Right cardiac atrium (tissue), 5 donors: Measurements from ENCODE around the gene RNF8. TPM values are rescaled to one million over a fixed set of nuclear protein-coding genes. Genes with fewer than 3 reads are reported as not detected.
"Not testable (repeated sequence)": the region's sequence is repeated elsewhere in the genome, so short reads cannot be mapped to it uniquely, and the experiment has no call there.

ENCODE experiments used
- ATAC-seq, 2 donors: fragments of 200-7000 bp; cut with Tn5 transposase; one replicate each; pipeline versions ENCODE4 v1.8.0 to v1.9.1; 2020; ENCODE audit warnings: moderate library complexity in 2 of 2, mild to moderate bottlenecking in 1 of 2
- DNase-seq, 3 donors: peaks; one replicate each; pipeline ENCODE4 v3.0.0-alpha.2; 2020
- H3K27ac ChIP-seq: one replicate; pipeline ENCODE4 v1.5.1; 2013; ENCODE audit warnings: mild to moderate bottlenecking, low read length, control low read depth, moderate library complexity
- H3K27me3 ChIP-seq: one replicate; pipeline ENCODE4 v1.6.1; 2013; ENCODE audit not compliant: control insufficient read depth, insufficient read depth
- H3K4me1 ChIP-seq: one replicate; pipeline ENCODE4 v1.6.1; 2013; ENCODE audit warnings: low read length; ENCODE audit not compliant: control insufficient read depth, insufficient read depth
- H3K4me3 ChIP-seq: one replicate; pipeline ENCODE4 v1.5.1; 2013; ENCODE audit warnings: low read length, control low read depth
- H3K9me3 ChIP-seq: one replicate; pipeline ENCODE4 v1.6.1; 2013; ENCODE audit warnings: low read length; ENCODE audit not compliant: control insufficient read depth
- WGBS: extraction: QIAGEN DNeasy Blood & Tissue Kit; methylation state at CpG from one replicate; pipeline ENCODE4 v1.1.7; 2013; 5-methylcytosine and 5-hydroxymethylcytosine counted together
- intact Hi-C, 4 donors: fragments of 100-400 bp; cut with DNase I; formaldehyde crosslinking; loops; one replicate each; pipeline versions ENCODE4 v1.11.0 to v1.14.0; 2022 to 2023
- polyA plus RNA-seq: library from polyadenylated mRNA; stranded (reverse); fragments of 200-250 nt; gene quantifications from one replicate; pipeline ENCODE4 v1.2.3, GENCODE V29; 2013
- total RNA-seq, 4 donors: library from RNA; stranded (reverse); fragmentation: NEBNext Ultra II Directional; extraction: Animal tissue kit (Norgen Biotek cat#: 25700); gene quantifications; one replicate each; pipeline ENCODE4 v1.2.1, GENCODE V29; 2021
- donor health status: healthy with polysubstance abuse.
- donor health status: DM: no; HTN: yes; CAD: no.
- donor health status: DM: no; HTN: no; CAD: no.
- donor health status: DM: no; HTN: yes; CAD: no; lungs with severe emphysema.
- donor health status: DM: yes; HTN: yes; CAD: no.

Gene RNF8
- total and polyA plus RNA-seq, 5 donors, result 15.7 to 22.9 (median 21.7) TPM

DNA sequence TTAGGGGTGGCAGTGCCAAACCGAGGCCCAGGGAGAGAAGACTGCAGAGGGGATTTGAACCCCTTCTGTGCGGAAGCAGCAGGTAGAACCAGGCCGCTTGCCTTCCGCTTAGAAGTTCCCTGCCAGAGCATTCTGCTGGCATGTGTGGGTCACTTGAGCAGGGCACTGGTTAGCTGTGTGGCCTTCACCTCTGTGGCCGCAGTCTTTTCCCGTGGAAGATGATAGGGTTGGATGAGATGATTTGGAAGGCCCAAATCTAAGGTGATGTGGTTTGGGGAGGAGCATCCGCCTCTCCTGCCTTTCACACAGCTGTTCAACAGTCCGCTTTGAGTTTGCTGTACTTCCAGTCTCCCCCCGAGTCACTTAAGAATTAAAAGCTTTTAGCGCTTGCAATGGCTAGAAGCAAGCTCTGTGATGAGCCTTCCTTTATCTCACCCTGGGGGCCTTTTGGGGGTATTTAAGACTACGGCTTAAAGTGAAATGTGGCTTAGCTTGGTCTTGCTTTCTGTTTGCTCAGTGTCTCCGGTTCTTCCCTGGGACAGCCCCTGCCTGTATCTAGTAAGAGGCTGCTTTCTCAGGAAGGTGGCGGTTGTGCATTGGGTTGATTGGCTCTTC is 80.0 kb downstream of the RNF8 start:
- peak in 1 of 2 donors; percentile 9 for ATAC-seq
- DNase-seq, result no peak
- peak overlapping the region; percentile 82 for H3K27ac ChIP-seq
- H3K4me1 ChIP-seq, result peaks cover 5% of the 10 kb centered on the region
- H3K9me3 ChIP-seq, result no peaks in the 10 kb centered on the region
- no peaks in the 10 kb centered on the region for H3K27me3 ChIP-seq
- intact Hi-C loops, result no loop called here
- peak overlapping the region; percentile 67 for H3K4me3 ChIP-seq
- WGBS, result 6% methylated on average over 13 of the region's 13 CpGs

DNA sequence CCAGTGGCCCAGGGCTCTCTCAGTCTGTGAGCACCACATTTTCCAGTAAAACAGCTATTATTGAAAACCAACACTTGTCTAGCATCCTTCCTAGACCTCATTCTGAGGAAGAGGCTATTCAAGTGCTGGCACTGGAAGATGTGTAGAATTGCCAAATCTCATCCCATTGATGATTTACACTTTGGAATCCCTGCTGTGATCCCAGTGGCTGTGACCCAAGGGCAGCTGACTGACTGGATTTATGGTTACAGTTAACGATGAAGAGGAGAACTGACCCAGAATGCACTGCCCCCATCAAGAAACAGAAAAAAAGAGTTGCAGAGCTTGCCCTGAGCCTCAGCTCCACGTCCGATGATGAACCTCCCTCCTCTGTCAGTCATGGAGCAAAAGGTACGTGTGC is 81.6 kb downstream of the RNF8 start:
- no peaks in the 10 kb centered on the region for H3K9me3 ChIP-seq
- intact Hi-C loops, result no loop called here
- peaks cover 5% of the 10 kb centered on the region for H3K4me1 ChIP-seq
- WGBS, result 73% methylated on average over 4 of the region's 4 CpGs
- DNase-seq (no peak), ATAC-seq (no peak)
- no peak overlapping the region for H3K4me3 ChIP-seq
- no peaks in the 10 kb centered on the region for H3K27me3 ChIP-seq
- H3K27ac ChIP-seq, result no peak overlapping the region

DNA sequence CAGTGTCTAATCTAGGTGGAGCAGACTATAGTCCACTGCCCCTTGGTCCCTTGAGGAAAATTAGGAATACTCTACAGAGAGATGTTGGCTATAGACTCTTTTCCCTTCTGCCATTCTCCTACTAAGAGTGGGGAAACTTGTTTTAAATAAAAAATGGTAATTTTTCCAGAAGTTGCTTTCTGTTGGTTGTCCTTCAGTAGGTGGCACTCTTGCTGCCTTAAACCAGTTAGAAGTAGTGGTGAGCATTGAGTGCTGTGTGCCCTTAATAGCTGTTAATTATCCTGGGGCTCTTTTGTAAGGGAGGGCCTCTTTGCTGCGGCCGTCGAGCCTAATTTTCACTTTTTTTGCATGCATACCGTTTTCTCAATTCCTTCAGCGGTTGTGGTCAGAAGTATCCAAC is 82.0 kb downstream of the RNF8 start:
- ATAC-seq (no peak), DNase-seq (no peak)
- Histone ChIP-seq H3K27me3 (no peaks in the 10 kb centered on the region), H3K4me3 (no peak overlapping the region), H3K9me3 (no peaks in the 10 kb centered on the region), H3K4me1 (peaks cover 5% of the 10 kb centered on the region), H3K27ac (no peak overlapping the region)
- WGBS, result 82% methylated on average over 5 of the region's 5 CpGs
- intact Hi-C loops, result no loop called here

DNA sequence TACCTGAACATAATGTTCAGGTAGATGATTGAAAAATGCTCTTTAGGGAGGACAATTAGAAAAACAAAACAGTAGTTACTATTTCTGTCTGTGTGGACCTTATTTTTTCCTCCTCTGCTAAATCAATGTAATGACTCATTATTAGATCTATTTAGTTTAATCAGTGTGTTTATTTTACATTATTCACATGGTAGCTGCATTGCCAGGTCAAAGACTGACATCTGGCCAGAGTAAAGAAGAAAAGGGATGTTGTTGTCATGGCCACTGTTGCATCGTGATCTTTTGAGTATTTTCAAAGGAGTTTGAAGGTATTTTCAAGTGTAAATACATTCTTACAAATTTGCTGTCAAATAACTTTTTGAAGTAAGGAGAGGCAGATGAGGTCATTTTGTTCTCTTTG is 85.1 kb downstream of the RNF8 start:
- H3K9me3 ChIP-seq, result no peaks in the 10 kb centered on the region
- intact Hi-C loops, result no loop called here
- WGBS, result 61% methylated on average over 1 of the region's 1 CpG
- no peak overlapping the region for H3K27ac ChIP-seq
- DNase-seq (no peak), ATAC-seq (no peak)
- H3K4me3 ChIP-seq, result no peak overlapping the region
- no peaks in the 10 kb centered on the region for H3K27me3 ChIP-seq
- peaks cover 2% of the 10 kb centered on the region for H3K4me1 ChIP-seq

DNA sequence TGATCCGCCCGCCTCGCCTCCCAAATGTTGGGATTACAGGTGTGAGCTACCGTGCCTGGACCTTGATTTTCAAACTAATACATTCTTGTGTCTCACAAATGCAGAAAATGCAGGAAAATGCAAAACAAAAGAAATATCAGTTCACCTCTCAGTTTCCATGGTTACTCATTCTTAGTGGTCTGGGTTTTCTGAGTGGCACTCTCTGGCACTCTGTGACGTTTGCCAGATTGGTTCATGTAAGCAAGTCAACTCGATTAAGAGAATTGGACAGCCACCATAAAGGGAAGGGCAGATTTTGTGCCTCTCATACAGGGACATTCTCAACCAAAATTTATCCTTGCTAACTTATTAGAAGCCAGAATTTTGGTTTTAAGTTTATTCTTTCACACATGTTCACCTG is 87.9 kb downstream of the RNF8 start:
- no peak overlapping the region for H3K27ac ChIP-seq
- ATAC-seq (no peak), DNase-seq (no peak)
- H3K4me1 ChIP-seq, result peaks cover 2% of the 10 kb centered on the region
- H3K9me3 ChIP-seq, result no peaks in the 10 kb centered on the region
- WGBS, result 84% methylated on average over 6 of the region's 6 CpGs
- H3K4me3 ChIP-seq, result no peak overlapping the region
- no peaks in the 10 kb centered on the region for H3K27me3 ChIP-seq
- intact Hi-C loops, result no loop called here

DNA sequence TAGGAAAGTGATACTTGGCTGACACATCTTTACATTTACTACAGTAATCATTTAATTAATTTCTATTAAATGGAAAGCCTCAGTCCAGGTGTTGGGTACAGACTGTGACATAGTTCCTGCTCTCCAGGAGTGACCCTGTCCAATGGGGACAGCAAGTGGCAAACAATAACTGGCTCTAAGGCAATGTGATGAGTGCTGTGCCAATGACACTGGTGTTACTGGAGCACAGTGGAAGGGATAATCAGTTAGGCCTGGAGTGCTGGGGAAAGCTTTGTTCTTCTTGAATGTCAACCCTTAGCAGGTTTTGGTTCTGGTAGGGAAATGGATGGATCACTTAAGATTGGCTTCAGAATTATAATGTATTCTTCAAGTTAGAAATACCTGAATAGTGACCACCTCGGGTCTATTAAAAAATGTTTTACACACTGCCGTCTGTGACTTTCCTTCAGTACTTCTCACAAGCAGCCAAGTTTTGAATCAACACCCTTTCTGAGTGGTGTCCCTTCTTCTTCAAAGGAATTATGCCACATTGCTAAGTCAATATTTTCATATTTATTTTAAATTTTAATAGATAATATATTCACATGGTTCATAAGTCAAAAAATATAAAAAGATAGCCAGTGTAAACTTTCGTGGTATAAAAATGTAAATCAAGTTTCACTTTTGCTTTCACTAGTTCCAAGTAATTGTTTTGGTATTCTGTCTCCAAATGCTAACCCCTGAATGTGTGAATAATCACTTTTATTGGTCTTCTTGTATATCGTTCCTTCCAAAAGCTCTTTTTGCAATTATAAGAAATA is 88.8 kb downstream of the RNF8 start:
- peak overlapping the region; percentile 41 for H3K4me3 ChIP-seq
- H3K27me3 ChIP-seq, result no peaks in the 10 kb centered on the region
- H3K27ac ChIP-seq, result peak overlapping the region; percentile 82
- ATAC-seq (peak; percentile 82 to 91), DNase-seq (no peak)
- no peaks in the 10 kb centered on the region for H3K9me3 ChIP-seq
- WGBS, result 31% methylated on average over 4 of the region's 4 CpGs
- peaks cover 2% of the 10 kb centered on the region for H3K4me1 ChIP-seq
- intact Hi-C loops, result no loop called here

DNA sequence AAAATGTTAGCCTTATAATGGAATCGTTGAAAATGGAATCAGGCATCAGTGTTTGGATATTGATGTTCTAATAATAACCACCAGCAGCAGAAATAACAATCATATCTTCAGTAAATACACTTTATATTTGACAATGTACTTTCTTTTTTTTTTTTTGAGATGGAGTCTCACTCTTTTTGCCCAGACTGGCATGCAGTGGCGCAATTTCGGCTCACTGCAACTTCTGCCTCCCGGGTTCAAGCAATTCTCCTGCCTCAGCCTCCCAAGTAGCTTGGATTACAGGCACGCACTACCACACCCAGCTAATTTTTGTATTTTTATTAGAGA is 89.4 kb downstream of the RNF8 start:
- ATAC-seq, H3K27me3 ChIP-seq, intact Hi-C loops, H3K4me1 ChIP-seq, DNase-seq, H3K9me3 ChIP-seq: not testable (repeated sequence)
- Histone ChIP-seq H3K4me3 (peak overlapping the region; percentile 41), H3K27ac (peak overlapping the region; percentile 74)
- 79% methylated on average over 5 of the region's 5 CpGs for WGBS

Other genes starting within 250 kb of the RNF8 start
- gene PIM1, start 183.8 kb upstream of the RNF8 start, total RNA-seq, result 10 to 100 TPM; 22.5 to 72.5 (median 32.1) TPM
- 44.2 TPM for gene PIM1, start 183.8 kb upstream of the RNF8 start, polyA plus RNA-seq
- 1 to 10 TPM; 6.4 to 9.2 (median 7.7) TPM for gene TBC1D22B, start 96.2 kb upstream of the RNF8 start, total RNA-seq
- gene TBC1D22B, start 96.2 kb upstream of the RNF8 start, polyA plus RNA-seq, result 4.6 TPM
- gene TMEM217, start 95.8 kb upstream of the RNF8 start, total RNA-seq, result 1 to 10 TPM in 1 of 4 donors, under 1 TPM in 1, not detected in 2; 0.15 to 1.0 TPM
- gene TMEM217, start 95.8 kb upstream of the RNF8 start, polyA plus RNA-seq, result 0.16 TPM
- 10 to 100 TPM; 32.5 to 46.9 (median 37.9) TPM for gene CMTR1, start 79.2 kb downstream of the RNF8 start, total RNA-seq
- gene CMTR1, start 79.2 kb downstream of the RNF8 start, polyA plus RNA-seq, result 24.3 TPM
- gene CCDC167, start 145.9 kb downstream of the RNF8 start, total RNA-seq, result 10 to 100 TPM; 18.8 to 27.6 (median 20.3) TPM
- 63.8 TPM for gene CCDC167, start 145.9 kb downstream of the RNF8 start, polyA plus RNA-seq